ENCODE data around the gene CFLAR. TPM values are rescaled to one million over a fixed set of nuclear protein-coding genes. Genes with fewer than 3 reads are reported as not detected.

CFLAR gene
- total and polyA plus RNA-seq, 2 of the 13 experiments (the other 11 are each of a cell fraction or from before 2014, with no cell fraction given), result 43.8 to 92.1 TPM

DNA sequence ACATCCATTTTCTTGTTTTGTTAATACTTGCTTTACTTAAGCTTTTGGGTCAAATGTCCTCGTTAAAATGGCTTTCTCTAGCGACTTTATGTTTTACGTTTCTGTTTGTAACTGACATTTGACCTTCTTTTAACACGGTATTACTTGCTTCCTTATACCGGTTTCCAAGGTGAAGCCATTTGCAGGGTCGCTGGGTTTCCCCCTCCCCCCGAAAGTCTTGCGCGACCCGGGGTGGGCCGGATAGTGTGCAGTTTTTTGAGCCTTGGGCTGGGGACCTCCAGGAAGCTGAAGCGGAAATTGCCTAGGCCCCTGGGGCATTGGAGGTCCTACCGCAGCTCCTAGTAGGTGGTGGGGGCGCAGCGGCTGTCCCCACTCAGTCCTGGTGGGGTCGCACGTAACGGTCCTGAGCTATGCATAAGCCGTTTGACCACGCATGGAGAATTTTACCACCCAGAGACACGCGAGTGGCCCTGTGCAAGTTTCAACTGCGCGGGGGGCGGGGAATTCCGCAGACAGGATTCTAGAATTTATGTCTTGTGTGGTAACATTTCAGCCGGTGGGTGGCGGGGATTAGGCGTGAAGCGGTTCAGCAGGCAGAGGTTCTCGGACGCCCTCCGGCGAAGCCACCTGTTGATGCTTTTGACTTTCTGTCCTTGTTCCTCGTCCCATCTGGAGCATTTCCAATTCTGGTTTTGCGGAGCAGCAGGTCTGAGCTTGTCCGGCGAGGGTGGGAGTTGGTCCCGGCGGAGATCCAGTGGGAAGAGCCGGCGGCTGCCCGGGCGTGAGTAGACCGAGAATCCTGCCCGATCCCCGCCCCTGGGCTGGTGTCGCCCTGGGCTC lies 2.4 kb downstream of the CFLAR start (continued):
- TF ChIP-seq, protein P1, sequence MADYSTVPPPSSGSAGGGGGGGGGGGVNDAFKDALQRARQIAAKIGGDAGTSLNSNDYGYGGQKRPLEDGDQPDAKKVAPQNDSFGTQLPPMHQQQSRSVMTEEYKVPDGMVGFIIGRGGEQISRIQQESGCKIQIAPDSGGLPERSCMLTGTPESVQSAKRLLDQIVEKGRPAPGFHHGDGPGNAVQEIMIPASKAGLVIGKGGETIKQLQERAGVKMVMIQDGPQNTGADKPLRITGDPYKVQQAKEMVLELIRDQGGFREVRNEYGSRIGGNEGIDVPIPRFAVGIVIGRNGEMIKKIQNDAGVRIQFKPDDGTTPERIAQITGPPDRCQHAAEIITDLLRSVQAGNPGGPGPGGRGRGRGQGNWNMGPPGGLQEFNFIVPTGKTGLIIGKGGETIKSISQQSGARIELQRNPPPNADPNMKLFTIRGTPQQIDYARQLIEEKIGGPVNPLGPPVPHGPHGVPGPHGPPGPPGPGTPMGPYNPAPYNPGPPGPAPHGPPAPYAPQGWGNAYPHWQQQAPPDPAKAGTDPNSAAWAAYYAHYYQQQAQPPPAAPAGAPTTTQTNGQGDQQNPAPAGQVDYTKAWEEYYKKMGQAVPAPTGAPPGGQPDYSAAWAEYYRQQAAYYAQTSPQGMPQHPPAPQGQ (CRISPR knock-in tag; IDR thresholded peaks at IDR 0.05; ENCODE audit: borderline replicate concordance), result no peak
- no peak for TF ChIP-seq HCFC1 (IDR thresholded peaks at IDR 0.05; ENCODE audit: low read depth, low read length)
- TF ChIP-seq, protein P2, sequence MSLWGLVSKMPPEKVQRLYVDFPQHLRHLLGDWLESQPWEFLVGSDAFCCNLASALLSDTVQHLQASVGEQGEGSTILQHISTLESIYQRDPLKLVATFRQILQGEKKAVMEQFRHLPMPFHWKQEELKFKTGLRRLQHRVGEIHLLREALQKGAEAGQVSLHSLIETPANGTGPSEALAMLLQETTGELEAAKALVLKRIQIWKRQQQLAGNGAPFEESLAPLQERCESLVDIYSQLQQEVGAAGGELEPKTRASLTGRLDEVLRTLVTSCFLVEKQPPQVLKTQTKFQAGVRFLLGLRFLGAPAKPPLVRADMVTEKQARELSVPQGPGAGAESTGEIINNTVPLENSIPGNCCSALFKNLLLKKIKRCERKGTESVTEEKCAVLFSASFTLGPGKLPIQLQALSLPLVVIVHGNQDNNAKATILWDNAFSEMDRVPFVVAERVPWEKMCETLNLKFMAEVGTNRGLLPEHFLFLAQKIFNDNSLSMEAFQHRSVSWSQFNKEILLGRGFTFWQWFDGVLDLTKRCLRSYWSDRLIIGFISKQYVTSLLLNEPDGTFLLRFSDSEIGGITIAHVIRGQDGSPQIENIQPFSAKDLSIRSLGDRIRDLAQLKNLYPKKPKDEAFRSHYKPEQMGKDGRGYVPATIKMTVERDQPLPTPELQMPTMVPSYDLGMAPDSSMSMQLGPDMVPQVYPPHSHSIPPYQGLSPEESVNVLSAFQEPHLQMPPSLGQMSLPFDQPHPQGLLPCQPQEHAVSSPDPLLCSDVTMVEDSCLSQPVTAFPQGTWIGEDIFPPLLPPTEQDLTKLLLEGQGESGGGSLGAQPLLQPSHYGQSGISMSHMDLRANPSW (CRISPR knock-in tag; IDR thresholded peaks at IDR 0.05; ENCODE audit: borderline replicate concordance), result no peak; the same call in 1 of the 2 replicates
- peak; percentile 73 for TF ChIP-seq KMT2B (CRISPR knock-in tag; IDR thresholded peaks at IDR 0.05)
- TF ChIP-seq PITX1 (CRISPR knock-in tag; IDR thresholded peaks at IDR 0.05), result 0 out of 2 replicates have a peak, but pooled peaks have one; percentile 75
- TF ChIP-seq ZNF44 (CRISPR knock-in tag; IDR thresholded peaks at IDR 0.05), result peak; percentile 74; the same call in 1 of the 2 replicates
- TF ChIP-seq AGO2 (optimal IDR thresholded peaks at IDR 0.05; ENCODE audit: low read depth, low read length), result peak; percentile 92
- peak; percentile 79 for TF ChIP-seq HOXA3 (CRISPR knock-in tag; IDR thresholded peaks at IDR 0.05)
- TF ChIP-seq IRF2 (CRISPR knock-in tag; IDR thresholded peaks at IDR 0.05), result peak; percentile 31; the same call in 1 of the 2 replicates
- TF ChIP-seq, protein P3, sequence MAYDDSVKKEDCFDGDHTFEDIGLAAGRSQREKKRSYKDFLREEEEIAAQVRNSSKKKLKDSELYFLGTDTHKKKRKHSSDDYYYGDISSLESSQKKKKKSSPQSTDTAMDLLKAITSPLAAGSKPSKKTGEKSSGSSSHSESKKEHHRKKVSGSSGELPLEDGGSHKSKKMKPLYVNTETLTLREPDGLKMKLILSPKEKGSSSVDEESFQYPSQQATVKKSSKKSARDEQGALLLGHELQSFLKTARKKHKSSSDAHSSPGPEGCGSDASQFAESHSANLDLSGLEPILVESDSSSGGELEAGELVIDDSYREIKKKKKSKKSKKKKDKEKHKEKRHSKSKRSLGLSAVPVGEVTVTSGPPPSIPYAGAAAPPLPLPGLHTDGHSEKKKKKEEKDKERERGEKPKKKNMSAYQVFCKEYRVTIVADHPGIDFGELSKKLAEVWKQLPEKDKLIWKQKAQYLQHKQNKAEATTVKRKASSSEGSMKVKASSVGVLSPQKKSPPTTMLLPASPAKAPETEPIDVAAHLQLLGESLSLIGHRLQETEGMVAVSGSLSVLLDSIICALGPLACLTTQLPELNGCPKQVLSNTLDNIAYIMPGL (CRISPR knock-in tag; IDR thresholded peaks at IDR 0.05; ENCODE audit: borderline replicate concordance in 1 of 2, low read depth in 1 of 2), result peak; percentile 94 to 99
- peak; percentile 36; the same call in 1 of the 2 replicates for TF ChIP-seq ZNF367 (CRISPR knock-in tag; IDR thresholded peaks at IDR 0.05; ENCODE audit: borderline replicate concordance)
- TF ChIP-seq, protein P4, sequence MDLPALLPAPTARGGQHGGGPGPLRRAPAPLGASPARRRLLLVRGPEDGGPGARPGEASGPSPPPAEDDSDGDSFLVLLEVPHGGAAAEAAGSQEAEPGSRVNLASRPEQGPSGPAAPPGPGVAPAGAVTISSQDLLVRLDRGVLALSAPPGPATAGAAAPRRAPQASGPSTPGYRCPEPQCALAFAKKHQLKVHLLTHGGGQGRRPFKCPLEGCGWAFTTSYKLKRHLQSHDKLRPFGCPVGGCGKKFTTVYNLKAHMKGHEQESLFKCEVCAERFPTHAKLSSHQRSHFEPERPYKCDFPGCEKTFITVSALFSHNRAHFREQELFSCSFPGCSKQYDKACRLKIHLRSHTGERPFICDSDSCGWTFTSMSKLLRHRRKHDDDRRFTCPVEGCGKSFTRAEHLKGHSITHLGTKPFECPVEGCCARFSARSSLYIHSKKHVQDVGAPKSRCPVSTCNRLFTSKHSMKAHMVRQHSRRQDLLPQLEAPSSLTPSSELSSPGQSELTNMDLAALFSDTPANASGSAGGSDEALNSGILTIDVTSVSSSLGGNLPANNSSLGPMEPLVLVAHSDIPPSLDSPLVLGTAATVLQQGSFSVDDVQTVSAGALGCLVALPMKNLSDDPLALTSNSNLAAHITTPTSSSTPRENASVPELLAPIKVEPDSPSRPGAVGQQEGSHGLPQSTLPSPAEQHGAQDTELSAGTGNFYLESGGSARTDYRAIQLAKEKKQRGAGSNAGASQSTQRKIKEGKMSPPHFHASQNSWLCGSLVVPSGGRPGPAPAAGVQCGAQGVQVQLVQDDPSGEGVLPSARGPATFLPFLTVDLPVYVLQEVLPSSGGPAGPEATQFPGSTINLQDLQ (CRISPR knock-in tag; IDR thresholded peaks at IDR 0.05), result peak; percentile 95
- TF ChIP-seq SYNCRIP (IDR thresholded peaks at IDR 0.05; ENCODE audit: insufficient read depth, low read depth, low read length), result no peak
- TF ChIP-seq, protein P5, sequence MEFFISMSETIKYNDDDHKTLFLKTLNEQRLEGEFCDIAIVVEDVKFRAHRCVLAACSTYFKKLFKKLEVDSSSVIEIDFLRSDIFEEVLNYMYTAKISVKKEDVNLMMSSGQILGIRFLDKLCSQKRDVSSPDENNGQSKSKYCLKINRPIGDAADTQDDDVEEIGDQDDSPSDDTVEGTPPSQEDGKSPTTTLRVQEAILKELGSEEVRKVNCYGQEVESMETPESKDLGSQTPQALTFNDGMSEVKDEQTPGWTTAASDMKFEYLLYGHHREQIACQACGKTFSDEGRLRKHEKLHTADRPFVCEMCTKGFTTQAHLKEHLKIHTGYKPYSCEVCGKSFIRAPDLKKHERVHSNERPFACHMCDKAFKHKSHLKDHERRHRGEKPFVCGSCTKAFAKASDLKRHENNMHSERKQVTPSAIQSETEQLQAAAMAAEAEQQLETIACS (CRISPR knock-in tag; IDR thresholded peaks at IDR 0.05), result no peak
